GM12865 (cell line): ENCODE data around the gene PUM1.

Experiments
- DNase-seq: peaks from one replicate; pipeline ENCODE4 v3.0.0; 2010; ENCODE audit warnings: low read depth
- H3K4me3 ChIP-seq: 2 replicates; pipeline ENCODE4 v1.5.1; 2011; ENCODE audit warnings: mild to moderate bottlenecking, low read depth, low read length, control low read depth
- CTCF ChIP-seq: IDR thresholded peaks from 2 replicates; pipeline ENCODE4 v1.5.1; 2011; ENCODE audit warnings: low read length, control low read depth, low read depth, inconsistent platforms; ENCODE audit not compliant: insufficient read depth; ENCODE audit errors: missing control alignments

Gene PUM1

GRCh38 chr1:30884723-30885122 is 180.8 kb downstream of the PUM1 start:
- no peak overlapping the region for H3K4me3 ChIP-seq
- no peak for TF ChIP-seq CTCF
- DNase-seq: no peak

GRCh38 chr1:30883389-30884172 is 181.9 kb downstream of the PUM1 start:
- no peak for TF ChIP-seq CTCF
- DNase-seq: no peak
- no peak overlapping the region for H3K4me3 ChIP-seq

DNA sequence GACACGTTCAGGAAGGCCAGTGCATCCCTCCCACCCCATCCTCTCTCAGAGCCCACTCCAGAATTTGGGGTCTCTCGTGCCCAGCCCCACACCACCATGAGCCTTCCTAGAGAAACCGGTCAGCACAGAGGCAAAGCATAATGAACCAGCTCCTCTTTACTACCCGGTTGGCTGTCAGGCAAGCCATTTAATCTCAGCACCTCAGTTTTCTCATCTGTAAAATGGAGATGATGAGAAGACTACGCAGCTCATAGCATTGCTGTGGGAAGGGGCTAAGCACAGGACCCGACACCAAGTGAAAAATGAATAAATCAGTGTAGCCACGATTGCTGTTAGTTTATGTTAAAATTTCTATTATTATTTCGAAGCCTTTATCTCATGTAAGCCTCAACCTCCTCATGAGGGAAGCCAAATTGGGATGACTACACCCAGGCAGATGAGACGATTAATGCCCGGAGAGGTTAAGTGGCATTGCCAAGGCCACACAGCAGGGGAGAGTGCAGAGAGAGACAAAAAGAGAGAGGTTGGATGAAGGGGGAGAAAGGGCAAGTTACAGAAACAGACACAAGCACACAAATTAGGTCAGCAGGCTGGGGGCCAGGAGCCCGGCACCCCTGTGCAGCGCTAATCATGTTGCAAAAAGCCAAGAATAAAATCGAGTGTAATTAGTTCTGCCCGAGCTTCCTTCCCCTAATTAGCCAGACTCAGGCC is 182.7 kb downstream of the PUM1 start:
- no peak overlapping the region for H3K4me3 ChIP-seq
- no peak for TF ChIP-seq CTCF
- DNase-seq: no peak
